Esophagus muscularis mucosa (tissue), 4 donors: Measurements from ENCODE around the gene CADM3. TPM values are rescaled to one million over a fixed set of nuclear protein-coding genes. Genes with fewer than 3 reads are reported as not detected.

Experiments
- DNase-seq: peaks from one replicate; pipeline ENCODE4 v3.0.0-alpha.2; 2017; ENCODE audit errors: extremely low spot score
- H3K27ac ChIP-seq, 4 donors: fragments of 200-600 bp; sonication (generic); replicated peaks in 1 of 4; 1 replicate in 3 of 4; 2 replicates in 1 of 4; pipeline ENCODE4 v1.5.1; 2016 to 2019; ENCODE audit warnings: mild to moderate bottlenecking in 1 of 4
- H3K27me3 ChIP-seq, 4 donors: fragments of 200-600 bp; sonication (generic); one replicate each; pipeline versions ENCODE4 v1.5.1 to v1.6.0; 2016 to 2019
- H3K36me3 ChIP-seq, 4 donors: fragments of 200-600 bp; sonication (generic); one replicate each; pipeline ENCODE4 v1.5.1; 2016 to 2019
- H3K4me1 ChIP-seq, 4 donors: fragments of 200-600 bp; sonication (generic); one replicate each; pipeline ENCODE4 v1.5.1; 2016 to 2019
- H3K4me3 ChIP-seq, 4 donors: fragments of 200-600 bp; sonication (generic); 1 replicate in 2 of 4; 2 replicates in 2 of 4; pipeline ENCODE4 v1.5.1; 2016 to 2019; ENCODE audit warnings: mild to moderate bottlenecking in 4 of 4, moderate library complexity in 1 of 4
- H3K9me3 ChIP-seq, 4 donors: fragments of 200-600 bp; sonication (generic); 1 replicate in 3 of 4; 2 replicates in 1 of 4; pipeline ENCODE4 v1.5.1; 2016 to 2019
- EP300 ChIP-seq: sonication (generic); formaldehyde crosslinking; IDR thresholded peaks from one replicate; pipeline ENCODE4 v1.6.1; 2017; ENCODE audit warnings: antibody characterized with exemption
- POLR2A ChIP-seq: fragments of 450-650 bp; IDR thresholded peaks from one replicate; pipeline ENCODE4 v1.6.1; 2017; ENCODE audit warnings: antibody characterized with exemption, moderate library complexity, mild to moderate bottlenecking, low read depth
- POLR2AphosphoS5 ChIP-seq, 2 donors: sonication (generic); formaldehyde crosslinking; IDR thresholded peaks; one replicate each; pipeline ENCODE4 v1.6.1; 2017; ENCODE audit warnings: antibody characterized with exemption in 2 of 2
- WGBS: methylation state at CpG from one replicate; pipeline ENCODE4 v1.1.5; 2018; 5-methylcytosine and 5-hydroxymethylcytosine counted together
- intact Hi-C: fragments of 100-400 bp; cut with DNase I; formaldehyde crosslinking; loops from one replicate; pipeline ENCODE4 v1.15.1; 2023
- total RNA-seq, 4 donors: library from RNA; depleted of rRNA; stranded (reverse); fragments of >200 nt; gene quantifications; one replicate each; pipeline versions ENCODE4 v1.1.0 to v1.2.1, GENCODE V29; 2016
- TF ChIP-seq, protein P1 (sequence below), 3 experiments: fragments of 200-600 bp in 2 of 3; fragments of 450-650 bp in 1 of 3; sonication (generic) in 2 of 3; IDR thresholded peaks; one replicate each; pipeline ENCODE4 v1.5.1; 2017 to 2019; ENCODE audit warnings: antibody characterized with exemption in 3 of 3, mild to moderate bottlenecking in 2 of 3, moderate library complexity in 1 of 3

The CADM3 gene
- total RNA-seq, 4 donors from 2014 or later = 10.8 to 24.7 (median 20.4) TPM

DNA sequence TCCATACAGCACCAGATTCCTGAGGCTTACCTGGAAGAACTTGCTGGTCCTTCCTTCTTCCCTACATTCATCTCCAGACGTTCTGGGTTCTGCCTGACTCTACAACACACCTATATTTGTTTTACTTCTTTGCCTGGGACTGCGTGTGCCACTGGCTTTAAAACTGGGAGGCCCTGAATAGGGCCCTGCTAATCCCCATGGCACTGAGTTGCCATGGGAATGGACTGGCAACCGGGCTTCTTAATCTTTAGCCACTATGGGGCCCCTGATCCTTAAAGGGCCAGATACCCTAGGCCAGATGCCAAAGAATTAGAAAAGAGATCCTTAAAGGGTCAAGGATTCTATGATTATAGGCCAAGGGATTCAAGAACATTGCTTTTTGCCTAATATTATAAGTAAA, 24.4 kb upstream of the CADM3 start:
- Histone ChIP-seq H3K36me3 (no peaks in the 10 kb centered on the region), H3K4me1 (peaks cover 0 to under 1% (median 0%) of the 10 kb centered on the region in 4 donors), H3K4me3 (no peak overlapping the region), H3K27ac (no peak overlapping the region), H3K9me3 (no peaks in the 10 kb centered on the region), H3K27me3 (peaks cover 0 to 4% (median 0%) of the 10 kb centered on the region in 4 donors)
- intact Hi-C loops = no loop called here
- DNase-seq = peak; percentile 47
- WGBS = 55% methylated on average over 3 of the region's 3 CpGs
- TF ChIP-seq POLR2A (no peak), POLR2AphosphoS5 (IDR thresholded peaks at IDR 0.05) (no peak), EP300 (no peak)
- TF ChIP-seq, protein P1, sequence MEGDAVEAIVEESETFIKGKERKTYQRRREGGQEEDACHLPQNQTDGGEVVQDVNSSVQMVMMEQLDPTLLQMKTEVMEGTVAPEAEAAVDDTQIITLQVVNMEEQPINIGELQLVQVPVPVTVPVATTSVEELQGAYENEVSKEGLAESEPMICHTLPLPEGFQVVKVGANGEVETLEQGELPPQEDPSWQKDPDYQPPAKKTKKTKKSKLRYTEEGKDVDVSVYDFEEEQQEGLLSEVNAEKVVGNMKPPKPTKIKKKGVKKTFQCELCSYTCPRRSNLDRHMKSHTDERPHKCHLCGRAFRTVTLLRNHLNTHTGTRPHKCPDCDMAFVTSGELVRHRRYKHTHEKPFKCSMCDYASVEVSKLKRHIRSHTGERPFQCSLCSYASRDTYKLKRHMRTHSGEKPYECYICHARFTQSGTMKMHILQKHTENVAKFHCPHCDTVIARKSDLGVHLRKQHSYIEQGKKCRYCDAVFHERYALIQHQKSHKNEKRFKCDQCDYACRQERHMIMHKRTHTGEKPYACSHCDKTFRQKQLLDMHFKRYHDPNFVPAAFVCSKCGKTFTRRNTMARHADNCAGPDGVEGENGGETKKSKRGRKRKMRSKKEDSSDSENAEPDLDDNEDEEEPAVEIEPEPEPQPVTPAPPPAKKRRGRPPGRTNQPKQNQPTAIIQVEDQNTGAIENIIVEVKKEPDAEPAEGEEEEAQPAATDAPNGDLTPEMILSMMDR (IDR thresholded peaks at IDR 0.05) = no peak

DNA sequence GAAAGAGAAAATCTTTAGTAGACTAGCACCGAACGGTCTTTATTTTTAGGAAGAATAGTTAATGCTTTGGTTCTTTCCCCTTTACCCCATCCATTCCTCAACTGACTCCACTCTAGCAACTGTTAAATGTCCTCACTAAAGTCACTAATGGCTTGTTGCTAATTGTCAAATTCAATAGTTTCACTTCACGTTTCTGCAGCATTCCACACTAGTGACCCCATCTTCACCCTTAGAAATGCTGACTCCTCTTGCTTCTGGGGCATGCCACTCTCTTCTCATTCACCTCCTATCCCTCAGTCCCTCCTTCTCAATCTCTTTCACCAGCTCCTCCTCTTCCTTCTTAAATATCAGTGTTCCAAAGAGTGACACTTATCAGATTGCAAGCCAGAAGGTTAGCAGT, 19.4 kb upstream of the CADM3 start:
- DNase-seq = no peak
- no peaks in the 10 kb centered on the region for H3K36me3 ChIP-seq
- peaks cover 0 to 9% (median 0%) of the 10 kb centered on the region in 4 donors for H3K27me3 ChIP-seq
- TF ChIP-seq, protein P1 (IDR thresholded peaks at IDR 0.05) = no peak
- TF ChIP-seq EP300 (no peak), POLR2A (no peak), POLR2AphosphoS5 (IDR thresholded peaks at IDR 0.05) (no peak)
- intact Hi-C loops = no loop called here
- WGBS = 74% methylated on average over 3 of the region's 3 CpGs
- H3K27ac ChIP-seq = no peak overlapping the region
- H3K4me1 ChIP-seq = no peaks in the 10 kb centered on the region
- H3K9me3 ChIP-seq = no peaks in the 10 kb centered on the region
- no peak overlapping the region for H3K4me3 ChIP-seq

DNA sequence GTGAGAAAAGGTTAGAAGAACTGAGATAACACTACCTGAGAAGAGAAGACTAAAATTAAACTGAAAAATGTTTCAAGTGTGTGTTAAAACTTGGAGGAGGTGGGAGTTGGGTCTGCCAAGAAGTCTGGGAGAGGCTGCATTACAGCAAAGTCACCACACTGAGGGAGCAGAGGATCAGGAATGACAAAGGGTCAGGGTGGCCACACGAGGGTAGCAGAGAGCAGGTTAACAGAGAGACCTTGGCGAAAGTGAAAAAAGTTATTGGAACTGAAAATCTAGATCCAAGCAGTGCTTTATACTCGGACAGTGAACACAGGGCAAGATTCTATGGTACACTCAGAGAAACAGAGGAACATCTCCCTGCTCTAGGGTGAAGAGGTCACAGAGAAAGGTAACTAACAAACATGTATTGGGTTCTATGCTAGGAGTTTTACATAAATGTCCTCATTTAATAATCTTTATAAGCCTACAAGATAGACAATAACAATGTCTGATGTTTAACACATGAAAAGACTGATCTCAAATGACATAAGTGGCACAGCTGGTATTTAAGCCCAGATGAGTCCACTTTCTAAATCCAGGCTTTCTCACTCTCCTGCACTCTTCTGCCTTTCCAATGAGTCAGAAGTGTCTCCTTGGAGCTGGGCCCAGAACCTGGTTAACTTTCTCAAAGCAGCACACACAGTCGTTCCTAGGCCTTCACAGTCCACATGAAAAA, 10.3 kb upstream of the CADM3 start:
- intact Hi-C loops = loop anchor here (2.0 to 10.0 kb wide), 3 partner anchors 34 to 624 kb away; partner anchors contain the start of gene DUSP23
- WGBS = 5% methylated on average over 4 of the region's 4 CpGs
- no peak for DNase-seq
- no peaks in the 10 kb centered on the region for H3K36me3 ChIP-seq
- TF ChIP-seq POLR2AphosphoS5 (IDR thresholded peaks at IDR 0.05) (peak; percentile 12 to 32), EP300 (no peak)
- TF ChIP-seq, protein P1 (IDR thresholded peaks at IDR 0.05) = peak; percentile 92 to 99 (median 96)
- H3K27me3 ChIP-seq = peaks cover 0 to 14% (median 0%) of the 10 kb centered on the region in 4 donors
- H3K4me3 ChIP-seq = no peak overlapping the region
- H3K4me1 ChIP-seq = peaks cover 6 to 10% (median 8%) of the 10 kb centered on the region in 4 donors
- H3K9me3 ChIP-seq = no peaks in the 10 kb centered on the region
- H3K27ac ChIP-seq = peak overlapping the region; percentile 49 to 66 (median 62)

DNA sequence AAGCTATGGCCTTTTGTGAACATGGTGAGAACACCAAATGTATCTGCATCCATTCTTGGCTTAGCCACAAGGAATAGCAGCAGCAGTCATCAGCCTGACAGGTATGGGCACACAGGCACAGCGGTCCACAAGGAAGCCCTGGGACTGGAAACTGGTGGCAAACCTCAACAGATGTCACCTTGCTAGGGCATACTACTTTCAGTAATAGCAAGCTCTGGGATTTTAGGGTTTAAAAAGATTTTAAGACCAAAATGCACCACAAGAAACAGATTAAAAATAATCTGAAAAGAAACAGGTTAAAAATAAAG, 9.7 kb upstream of the CADM3 start:
- Histone ChIP-seq H3K4me3 (no peak overlapping the region), H3K9me3 (no peaks in the 10 kb centered on the region), H3K27ac (peak overlapping the region; percentile 49 to 66 (median 62)), H3K27me3 (peaks cover 0 to 12% (median 0%) of the 10 kb centered on the region in 4 donors), H3K4me1 (peaks cover 6 to 10% (median 8%) of the 10 kb centered on the region in 4 donors), H3K36me3 (no peaks in the 10 kb centered on the region)
- DNase-seq = no peak
- 100% methylated on average over 1 of the region's 1 CpG for WGBS
- intact Hi-C loops = loop anchor here (2.0 to 10.0 kb wide), 3 partner anchors 33 to 623 kb away; partner anchors contain the start of gene DUSP23
- TF ChIP-seq, protein P1 (IDR thresholded peaks at IDR 0.05) = no peak
- TF ChIP-seq EP300 (no peak), POLR2A (no peak), POLR2AphosphoS5 (IDR thresholded peaks at IDR 0.05) (no peak)
